HL-60 (cell line): ENCODE data around the gene KAZN.

Experiments used
- DNase-seq, 2 experiments: peaks; one replicate each; pipeline ENCODE4 v3.0.0-alpha.2; 2010 to 2020; ENCODE audit warnings: low read depth in 1 of 2, low spot score in 1 of 2
- H3K27ac ChIP-seq: fragments of 250-450 bp; sonication (Bioruptor Pico); replicated peaks from 2 replicates; pipeline ENCODE4 v1.5.1; 2020; ENCODE audit warnings: mild to moderate bottlenecking, moderate library complexity
- H3K27me3 ChIP-seq: fragments of 250-450 bp; sonication (Bioruptor Pico); 2 replicates; pipeline ENCODE4 v1.5.1; 2021; ENCODE audit warnings: mild to moderate bottlenecking, moderate library complexity; ENCODE audit not compliant: insufficient read depth, poor library complexity, severe bottlenecking
- H3K4me3 ChIP-seq: replicated peaks from 2 replicates; pipeline ENCODE4 v1.5.1; 2011; ENCODE audit warnings: mild to moderate bottlenecking, control low read depth, low read length; ENCODE audit not compliant: insufficient read depth
- GABPA ChIP-seq: IDR thresholded peaks from 2 replicates; pipeline ENCODE4 v1.6.1; 2012; ENCODE audit warnings: low read depth
- POLR2AphosphoS5 ChIP-seq: IDR thresholded peaks from 2 replicates; pipeline ENCODE4 v1.6.1; 2012; ENCODE audit warnings: low read depth
- SPI1 ChIP-seq: IDR thresholded peaks from 2 replicates; pipeline ENCODE4 v1.6.1; 2012; ENCODE audit warnings: low read depth, mild to moderate bottlenecking, borderline replicate concordance
- TF ChIP-seq, protein P1 (sequence below): IDR thresholded peaks from one replicate; pipeline ENCODE4 v1.5.1; 2011; ENCODE audit warnings: low read length, control low read depth, inconsistent platforms; ENCODE audit not compliant: insufficient read depth
- TF ChIP-seq, protein P2 (sequence below): IDR thresholded peaks from 2 replicates; pipeline ENCODE4 v1.6.1; 2012; ENCODE audit warnings: low read depth; ENCODE audit not compliant: insufficient replicate concordance

The KAZN gene

DNA sequence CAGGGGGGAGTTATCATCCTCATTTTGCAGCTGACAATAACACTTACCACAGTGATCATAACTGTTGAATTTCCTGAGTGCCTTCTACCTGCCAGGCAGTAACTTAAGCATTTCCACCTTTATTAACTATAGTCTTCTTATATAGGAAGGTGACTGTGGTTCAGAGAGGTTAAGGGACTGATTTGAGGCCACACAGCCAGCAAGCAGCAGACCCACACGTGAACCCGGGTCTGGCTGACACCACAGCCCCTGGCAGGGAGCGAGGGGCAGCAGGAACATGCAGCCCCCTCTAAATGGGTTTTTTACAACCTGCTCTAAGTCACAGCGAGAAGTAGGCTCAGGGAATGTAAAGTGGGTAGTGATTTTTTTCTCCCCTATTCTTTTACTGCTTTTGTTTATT is 248.2 kb downstream of the KAZN start:
- H3K27me3 ChIP-seq, result no peaks in the 10 kb centered on the region

DNA sequence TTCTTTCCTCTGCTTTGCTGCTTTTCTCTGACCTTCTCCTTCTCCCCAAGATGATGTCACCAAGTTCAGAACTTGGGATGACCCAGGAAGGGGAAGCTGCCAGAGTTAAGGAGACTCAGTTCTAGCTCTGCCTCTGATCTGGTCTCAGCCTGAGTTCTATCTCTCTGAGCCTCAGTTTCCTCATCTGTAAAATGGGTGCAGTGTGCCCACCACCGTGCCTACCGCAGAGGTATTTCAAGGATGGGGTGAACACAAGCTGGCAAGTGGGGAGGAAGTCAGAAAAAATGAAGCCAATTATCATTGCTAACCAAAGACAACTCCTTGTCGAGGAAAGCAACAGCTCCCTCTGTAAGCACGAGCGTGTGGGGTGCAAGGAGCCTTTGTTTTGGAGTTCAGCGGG is 249.7 kb downstream of the KAZN start:
- Histone ChIP-seq H3K4me3 (no peak overlapping the region), H3K27ac (no peak overlapping the region), H3K27me3 (no peaks in the 10 kb centered on the region)
- TF ChIP-seq POLR2AphosphoS5, result no peak
- no peak for TF ChIP-seq SPI1
- DNase-seq, result no peak

More for the DNA sequence above, 248.2 kb downstream of the KAZN start:
- Histone ChIP-seq H3K4me3 (no peak overlapping the region), H3K27ac (no peak overlapping the region)
- TF ChIP-seq POLR2AphosphoS5, result no peak
- TF ChIP-seq, protein P1, sequence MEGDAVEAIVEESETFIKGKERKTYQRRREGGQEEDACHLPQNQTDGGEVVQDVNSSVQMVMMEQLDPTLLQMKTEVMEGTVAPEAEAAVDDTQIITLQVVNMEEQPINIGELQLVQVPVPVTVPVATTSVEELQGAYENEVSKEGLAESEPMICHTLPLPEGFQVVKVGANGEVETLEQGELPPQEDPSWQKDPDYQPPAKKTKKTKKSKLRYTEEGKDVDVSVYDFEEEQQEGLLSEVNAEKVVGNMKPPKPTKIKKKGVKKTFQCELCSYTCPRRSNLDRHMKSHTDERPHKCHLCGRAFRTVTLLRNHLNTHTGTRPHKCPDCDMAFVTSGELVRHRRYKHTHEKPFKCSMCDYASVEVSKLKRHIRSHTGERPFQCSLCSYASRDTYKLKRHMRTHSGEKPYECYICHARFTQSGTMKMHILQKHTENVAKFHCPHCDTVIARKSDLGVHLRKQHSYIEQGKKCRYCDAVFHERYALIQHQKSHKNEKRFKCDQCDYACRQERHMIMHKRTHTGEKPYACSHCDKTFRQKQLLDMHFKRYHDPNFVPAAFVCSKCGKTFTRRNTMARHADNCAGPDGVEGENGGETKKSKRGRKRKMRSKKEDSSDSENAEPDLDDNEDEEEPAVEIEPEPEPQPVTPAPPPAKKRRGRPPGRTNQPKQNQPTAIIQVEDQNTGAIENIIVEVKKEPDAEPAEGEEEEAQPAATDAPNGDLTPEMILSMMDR, result no peak
- TF ChIP-seq SPI1, result no peak
- TF ChIP-seq, protein P2, sequence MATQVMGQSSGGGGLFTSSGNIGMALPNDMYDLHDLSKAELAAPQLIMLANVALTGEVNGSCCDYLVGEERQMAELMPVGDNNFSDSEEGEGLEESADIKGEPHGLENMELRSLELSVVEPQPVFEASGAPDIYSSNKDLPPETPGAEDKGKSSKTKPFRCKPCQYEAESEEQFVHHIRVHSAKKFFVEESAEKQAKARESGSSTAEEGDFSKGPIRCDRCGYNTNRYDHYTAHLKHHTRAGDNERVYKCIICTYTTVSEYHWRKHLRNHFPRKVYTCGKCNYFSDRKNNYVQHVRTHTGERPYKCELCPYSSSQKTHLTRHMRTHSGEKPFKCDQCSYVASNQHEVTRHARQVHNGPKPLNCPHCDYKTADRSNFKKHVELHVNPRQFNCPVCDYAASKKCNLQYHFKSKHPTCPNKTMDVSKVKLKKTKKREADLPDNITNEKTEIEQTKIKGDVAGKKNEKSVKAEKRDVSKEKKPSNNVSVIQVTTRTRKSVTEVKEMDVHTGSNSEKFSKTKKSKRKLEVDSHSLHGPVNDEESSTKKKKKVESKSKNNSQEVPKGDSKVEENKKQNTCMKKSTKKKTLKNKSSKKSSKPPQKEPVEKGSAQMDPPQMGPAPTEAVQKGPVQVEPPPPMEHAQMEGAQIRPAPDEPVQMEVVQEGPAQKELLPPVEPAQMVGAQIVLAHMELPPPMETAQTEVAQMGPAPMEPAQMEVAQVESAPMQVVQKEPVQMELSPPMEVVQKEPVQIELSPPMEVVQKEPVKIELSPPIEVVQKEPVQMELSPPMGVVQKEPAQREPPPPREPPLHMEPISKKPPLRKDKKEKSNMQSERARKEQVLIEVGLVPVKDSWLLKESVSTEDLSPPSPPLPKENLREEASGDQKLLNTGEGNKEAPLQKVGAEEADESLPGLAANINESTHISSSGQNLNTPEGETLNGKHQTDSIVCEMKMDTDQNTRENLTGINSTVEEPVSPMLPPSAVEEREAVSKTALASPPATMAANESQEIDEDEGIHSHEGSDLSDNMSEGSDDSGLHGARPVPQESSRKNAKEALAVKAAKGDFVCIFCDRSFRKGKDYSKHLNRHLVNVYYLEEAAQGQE, result no peak
- no peak for TF ChIP-seq GABPA
- DNase-seq, result no peak

DNA sequence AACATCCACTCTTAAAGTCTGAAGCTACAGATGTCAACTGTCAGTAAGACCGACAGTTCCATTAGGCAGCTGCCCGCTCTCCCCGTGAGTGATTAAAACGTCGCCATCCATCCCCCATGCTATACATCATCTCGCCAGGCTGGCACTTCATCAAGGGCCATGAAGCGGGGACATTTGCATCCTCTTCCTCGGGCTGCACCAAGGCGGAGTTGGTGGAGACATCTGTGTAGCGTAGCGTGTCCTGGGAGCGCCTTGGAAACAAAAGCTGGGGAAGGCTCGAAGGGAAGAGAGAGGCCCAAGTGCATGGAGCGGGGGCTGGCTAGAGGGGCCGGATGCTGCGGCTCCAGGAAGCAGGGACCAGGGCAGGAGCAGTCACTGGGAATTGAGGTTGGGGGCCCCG is 250.1 kb downstream of the KAZN start:
- Histone ChIP-seq H3K27me3 (no peaks in the 10 kb centered on the region), H3K4me3 (no peak overlapping the region), H3K27ac (no peak overlapping the region)
- TF ChIP-seq, protein P2, result no peak
- TF ChIP-seq, protein P1, result no peak
- no peak for TF ChIP-seq SPI1
- TF ChIP-seq GABPA, result no peak
- TF ChIP-seq POLR2AphosphoS5, result no peak
- DNase-seq, result no peak

DNA sequence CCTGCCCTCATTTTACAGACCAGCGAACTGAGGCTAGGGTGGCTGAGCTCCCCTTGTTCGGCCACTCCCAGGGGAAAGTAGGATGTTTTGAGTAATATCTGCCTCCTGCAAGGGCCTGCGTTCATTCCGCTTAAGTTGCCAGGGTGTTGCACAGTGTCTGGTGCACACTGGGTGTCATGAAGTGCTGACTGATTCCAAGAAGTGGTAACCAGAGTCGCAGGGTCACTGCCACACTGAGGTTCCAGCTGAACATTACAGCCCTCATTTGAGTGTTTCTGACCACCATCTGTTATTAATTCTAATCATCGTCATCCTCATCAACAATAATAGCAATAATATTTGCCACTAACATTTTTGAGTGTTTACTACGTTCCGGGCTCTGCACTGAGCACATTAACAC is 250.6 kb downstream of the KAZN start:
- H3K27ac ChIP-seq, result no peak overlapping the region
- TF ChIP-seq GABPA (no peak), POLR2AphosphoS5 (no peak), SPI1 (no peak)
- TF ChIP-seq, protein P1, result no peak
- TF ChIP-seq, protein P2, result no peak
- H3K4me3 ChIP-seq, result no peak overlapping the region
- DNase-seq, result no peak
- no peaks in the 10 kb centered on the region for H3K27me3 ChIP-seq
